IPS-NIHi7 (cell line): ENCODE measurements around the gene OPN5.
"Not testable (repeated sequence)": the region's sequence is repeated elsewhere in the genome, so short reads cannot be mapped to it uniquely, and the experiment has no call there.

Experiments used
- DNase-seq: peaks from one replicate; pipeline ENCODE4 v3.0.0; 2012; ENCODE audit warnings: mixed read lengths; ENCODE audit errors: extremely low spot score

OPN5 gene, protein sequence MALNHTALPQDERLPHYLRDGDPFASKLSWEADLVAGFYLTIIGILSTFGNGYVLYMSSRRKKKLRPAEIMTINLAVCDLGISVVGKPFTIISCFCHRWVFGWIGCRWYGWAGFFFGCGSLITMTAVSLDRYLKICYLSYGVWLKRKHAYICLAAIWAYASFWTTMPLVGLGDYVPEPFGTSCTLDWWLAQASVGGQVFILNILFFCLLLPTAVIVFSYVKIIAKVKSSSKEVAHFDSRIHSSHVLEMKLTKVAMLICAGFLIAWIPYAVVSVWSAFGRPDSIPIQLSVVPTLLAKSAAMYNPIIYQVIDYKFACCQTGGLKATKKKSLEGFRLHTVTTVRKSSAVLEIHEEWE

DNA sequence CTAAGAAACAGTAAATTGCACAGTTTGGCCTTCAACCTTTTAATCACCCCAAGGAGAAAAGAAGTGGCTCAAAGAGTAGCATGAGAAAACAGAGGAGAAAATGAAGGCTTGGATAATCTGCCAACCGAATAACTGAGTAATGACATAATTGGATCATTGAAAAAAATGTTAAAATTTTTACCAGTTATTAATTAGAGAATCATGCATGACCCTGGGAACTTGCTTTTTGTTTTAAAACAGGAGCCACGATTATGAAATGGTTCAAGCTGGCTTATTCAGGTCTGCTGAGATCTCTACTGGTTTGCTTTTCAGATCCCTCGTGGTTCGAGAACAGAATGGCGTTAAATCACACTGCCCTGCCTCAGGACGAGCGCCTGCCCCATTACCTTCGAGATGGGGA is at the start of gene OPN5:
Gene OPN5 (plus strand): TSS at position 301 of the 400 bp plus-strand sequence. CDS start 35 bp downstream, at position 336.
- DNase-seq, result no peak

DNA sequence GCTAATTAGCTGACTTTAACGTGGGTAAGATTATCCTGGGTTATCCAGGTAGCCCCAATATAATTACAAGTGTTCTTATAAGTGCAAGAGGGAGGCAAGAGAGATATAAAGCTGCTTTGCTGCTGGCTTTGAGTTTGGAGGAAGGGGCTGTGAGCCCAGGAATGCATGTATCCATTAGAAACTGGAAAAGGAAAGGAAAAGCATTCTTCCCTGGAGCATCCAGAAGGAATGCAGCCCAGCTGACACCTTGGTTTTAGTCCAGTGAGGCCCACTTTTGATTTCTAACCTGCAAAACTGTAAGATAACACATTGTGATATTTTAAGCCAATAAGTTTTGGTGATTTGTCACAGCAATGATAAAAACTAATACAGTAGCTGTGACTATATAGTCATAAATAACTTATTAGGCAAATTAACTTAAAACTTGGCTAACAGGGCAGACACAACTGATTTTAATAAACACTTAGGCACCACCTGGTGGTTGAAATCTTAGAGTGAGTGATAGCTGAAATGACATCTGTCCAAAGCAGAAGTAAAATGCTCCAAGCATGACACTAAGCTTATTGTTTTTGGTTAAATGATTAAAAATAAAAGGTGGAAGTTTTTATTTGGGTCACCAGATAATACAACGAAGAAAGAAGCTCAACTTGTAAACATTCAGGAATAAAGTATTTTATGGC is 47.8 kb upstream of the OPN5 start:
- no peak for DNase-seq

DNA sequence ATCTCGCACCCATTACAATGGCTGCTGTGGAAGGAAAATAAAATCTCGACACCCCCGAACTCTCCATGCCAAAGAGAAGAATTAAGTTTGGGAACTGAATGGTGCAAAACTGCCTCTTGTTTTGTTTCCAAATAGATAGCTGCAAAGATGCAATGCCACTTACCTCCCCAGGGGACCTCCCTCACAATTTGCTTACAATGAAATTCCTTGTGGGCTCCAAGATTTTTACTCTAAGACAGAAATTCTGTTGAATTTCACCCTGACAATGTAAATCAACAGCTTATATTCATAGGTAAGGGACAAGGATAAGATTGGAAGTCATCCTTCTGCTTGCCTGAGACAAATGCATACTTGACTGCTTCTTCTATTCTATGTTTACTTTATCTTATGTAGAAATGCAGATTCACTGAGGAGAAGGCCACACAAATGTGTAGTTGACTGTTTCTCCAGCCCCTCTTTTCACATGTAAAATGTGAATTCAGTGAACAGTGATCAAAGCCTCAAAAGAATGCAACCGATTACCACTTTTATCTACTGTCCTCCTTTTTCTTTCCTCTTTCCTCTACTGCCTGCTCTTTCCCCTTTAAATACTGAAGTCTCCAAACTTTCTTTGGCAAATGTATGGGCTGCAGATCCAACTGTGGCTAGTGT is 46.9 kb upstream of the OPN5 start:
- no peak for DNase-seq

DNA sequence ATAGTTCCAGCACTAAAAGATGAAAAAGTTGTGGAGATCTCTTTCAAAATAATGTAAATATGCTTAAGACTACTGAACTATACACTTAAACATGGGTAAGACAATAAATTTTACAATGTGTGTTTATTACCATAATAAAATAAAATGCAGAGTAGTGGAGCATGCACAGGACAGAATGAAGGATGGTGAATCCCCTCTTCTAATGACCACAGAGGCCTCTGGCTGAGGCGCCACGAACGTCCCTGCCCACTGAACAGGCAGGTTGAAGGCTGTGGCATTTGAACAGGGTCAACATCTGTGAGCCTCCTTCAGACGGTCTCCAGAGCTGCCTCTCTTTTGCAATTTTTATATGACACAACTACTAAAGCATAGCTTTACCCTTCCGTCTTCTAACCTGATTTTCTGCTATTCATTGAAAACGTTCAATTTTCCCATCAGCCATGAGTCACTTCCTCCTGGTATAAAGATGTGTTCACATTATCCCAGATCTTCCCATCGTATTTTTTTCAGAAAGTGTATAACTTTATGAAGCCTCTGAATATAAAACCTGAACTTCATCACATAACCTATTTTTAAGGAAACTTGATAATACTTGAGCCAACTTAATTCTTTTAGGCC is 45.6 kb upstream of the OPN5 start:
- no peak for DNase-seq

DNA sequence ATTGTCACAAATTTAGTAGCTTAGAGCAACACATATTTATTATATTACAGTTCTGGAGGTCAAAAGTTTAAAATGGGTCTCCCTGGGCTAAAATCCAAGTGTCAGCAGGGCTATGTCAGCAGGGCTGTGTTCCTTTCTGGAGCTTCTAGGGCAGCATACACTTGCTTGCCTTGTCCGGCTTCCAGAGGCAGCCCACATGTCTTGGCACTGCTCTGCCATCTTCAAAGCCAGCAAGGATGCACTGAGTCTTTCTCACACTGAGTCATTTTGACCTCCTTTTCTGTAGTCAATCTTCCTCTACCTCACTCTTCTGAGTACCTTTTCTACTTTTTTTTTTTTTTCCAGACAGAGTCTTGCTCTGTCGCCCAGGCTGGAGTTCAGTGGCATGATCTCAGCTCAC is 44.4 kb upstream of the OPN5 start:
- no peak for DNase-seq

DNA sequence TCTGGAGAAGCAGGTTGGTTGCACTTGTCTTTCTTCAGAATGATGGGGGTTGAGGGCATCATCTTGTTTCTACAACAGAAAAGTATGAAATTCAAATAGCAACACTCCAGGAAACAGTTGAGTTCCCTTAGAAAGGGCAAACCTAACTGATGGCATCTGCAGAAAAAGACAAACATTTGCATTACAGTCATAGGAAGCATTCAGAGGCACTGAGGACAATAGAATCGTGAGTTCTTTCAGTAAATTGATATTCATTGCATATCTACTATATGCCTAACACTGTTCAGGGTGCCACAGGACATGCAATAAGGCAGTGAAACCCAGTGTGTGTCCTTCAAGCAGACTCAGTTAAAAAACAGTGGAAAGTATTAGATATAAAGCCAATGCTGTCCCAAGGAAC is 41.1 kb upstream of the OPN5 start:
- DNase-seq, result no peak

DNA sequence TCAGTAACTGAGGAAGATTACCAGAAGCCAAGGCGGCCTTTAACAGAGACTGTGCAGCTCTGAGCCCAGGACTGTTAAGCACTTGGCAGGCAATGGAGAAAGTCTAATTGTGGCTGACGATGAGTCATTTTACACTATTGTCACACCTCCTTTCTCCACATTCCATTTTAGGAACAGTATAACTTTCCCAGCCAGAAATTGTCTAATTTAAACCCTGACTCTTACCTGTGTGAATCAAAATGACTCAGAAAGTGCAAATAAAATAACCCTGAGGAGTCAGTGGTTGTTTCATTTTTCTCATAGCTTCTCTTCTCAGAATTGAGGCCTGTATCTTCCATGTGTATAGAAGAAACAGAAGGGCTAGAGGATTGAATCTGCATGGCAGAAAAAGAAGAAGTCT is 40.0 kb upstream of the OPN5 start:
- DNase-seq, result no peak

DNA sequence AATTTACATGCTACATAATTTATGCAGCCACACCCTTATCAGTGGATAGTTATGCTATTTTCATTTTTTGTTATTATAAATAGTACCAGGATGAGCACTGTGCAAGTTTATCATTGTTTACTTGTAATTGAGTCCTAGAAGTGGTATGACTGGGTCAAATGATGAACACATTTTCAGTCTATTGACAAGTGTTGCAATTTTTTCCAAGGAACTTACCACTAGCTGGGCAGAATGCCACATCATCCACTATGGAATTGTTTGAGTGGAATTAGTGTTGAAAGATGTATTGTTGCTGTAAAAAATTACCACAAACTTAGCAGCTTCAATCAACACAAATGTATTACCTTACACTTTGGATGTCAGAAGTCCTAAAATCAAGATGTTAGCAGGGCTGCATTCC is 38.1 kb upstream of the OPN5 start:
- DNase-seq, result no peak

DNA sequence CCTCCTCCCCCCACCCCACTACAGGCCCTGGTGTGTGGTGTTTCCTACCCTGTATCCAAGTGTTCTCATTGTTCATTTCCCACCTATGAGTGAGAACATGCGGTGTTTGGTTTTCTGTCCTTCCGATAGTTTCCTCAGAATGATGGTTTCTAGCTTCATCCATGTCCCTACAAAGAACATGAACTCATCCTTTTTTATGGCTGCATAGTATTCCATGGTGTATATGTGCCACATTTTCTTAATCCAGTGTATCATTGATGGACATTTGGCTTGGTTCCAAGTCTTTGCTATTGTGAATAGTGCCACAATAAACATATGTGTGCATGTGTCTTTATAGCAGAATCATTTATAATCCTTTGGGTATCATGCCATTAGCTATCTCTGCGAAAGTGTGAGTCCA is 36.6 kb upstream of the OPN5 start:
- DNase-seq, result not testable (repeated sequence)

DNA sequence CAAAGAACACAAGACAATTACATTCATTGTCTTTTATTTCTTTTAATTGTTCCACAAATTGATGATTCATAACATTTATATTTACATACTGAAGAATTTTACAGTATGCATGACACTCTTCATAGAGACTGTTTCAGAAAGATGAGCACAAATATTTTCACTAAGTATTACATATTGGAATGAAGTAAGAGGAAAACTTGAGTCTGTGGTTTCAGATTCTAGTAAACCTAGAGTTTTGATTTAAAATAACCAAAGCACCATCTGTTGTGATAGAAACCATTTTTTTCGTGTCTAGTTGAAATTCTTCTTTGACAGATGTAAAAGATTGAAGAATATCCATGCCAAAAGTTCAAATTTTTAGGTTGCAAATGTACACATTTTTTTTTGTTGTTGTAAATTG is 32.1 kb upstream of the OPN5 start:
- DNase-seq, result no peak

DNA sequence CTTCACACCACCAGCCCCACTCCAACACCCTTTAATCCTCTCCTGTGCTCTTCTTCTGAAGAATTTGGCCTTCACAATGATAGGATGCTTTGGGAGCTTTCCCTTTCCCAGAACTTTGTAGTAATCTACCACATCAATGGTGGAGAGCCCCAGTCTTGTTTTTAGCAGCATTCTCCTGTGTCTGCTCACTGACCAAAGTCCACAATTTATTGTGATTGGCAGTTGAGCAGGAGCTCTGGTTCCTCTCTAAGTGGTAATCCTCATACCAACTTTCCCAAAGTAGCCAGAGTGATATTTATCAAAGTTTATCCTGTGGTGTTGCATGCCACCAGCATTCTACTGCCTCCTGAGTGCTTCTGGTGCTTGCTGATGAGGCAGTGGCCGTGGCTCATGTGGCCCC is 29.0 kb upstream of the OPN5 start:
- no peak for DNase-seq

DNA sequence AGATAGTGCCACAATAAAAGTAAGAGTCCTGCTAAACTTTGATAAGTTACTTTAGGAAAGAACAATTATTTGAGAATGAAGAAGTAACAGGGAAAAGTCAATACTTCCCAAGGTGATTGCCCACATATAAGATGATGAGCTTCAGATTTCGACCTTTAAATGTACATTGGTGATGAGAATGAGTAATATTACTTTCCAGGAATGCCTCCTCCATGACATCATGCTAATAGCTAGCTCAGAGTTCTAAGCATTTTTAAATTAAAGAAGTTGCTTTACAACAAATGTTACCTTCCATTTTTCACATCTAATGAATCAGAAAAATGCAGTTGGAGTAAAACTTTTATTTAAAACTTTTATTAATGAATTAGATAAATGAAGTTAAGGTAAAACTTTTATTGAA is 22.5 kb upstream of the OPN5 start:
- DNase-seq, result no peak

DNA sequence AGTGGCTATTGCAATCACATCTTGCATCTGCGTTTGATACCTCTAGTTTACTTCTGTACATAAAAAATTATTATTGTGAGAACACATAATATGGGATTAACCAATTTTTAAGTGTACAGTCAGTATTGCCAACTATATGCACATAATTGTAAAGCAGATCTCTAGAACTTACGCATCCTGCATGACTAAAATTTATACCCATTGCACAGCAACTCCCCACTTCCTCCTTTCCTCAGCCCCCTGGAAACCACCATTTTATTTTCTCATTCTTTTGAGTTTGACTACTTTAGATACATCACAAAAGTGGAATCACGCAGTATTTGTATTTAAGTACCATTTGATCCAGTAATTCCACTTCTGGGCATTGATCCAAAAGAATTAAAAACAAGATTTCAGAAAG is 19.3 kb upstream of the OPN5 start:
- no peak for DNase-seq

DNA sequence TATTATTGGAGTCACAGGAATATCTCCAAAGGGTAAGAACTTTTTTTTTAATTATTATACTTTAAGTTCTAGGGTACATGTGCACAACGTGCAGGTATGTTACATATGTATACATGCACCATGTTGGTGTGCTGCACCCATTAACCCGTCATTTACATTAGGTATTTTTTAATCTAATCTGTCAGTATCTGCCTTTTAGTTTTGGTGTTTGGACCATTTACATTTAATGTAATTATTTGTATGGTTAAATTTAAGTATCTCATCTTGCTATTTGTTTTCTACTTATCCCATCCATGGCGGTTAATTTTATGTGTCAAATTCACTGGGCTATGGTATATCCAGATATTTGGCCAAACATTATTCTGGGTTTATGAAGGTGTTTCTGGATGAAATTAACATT is 15.4 kb upstream of the OPN5 start:
- no peak for DNase-seq

DNA sequence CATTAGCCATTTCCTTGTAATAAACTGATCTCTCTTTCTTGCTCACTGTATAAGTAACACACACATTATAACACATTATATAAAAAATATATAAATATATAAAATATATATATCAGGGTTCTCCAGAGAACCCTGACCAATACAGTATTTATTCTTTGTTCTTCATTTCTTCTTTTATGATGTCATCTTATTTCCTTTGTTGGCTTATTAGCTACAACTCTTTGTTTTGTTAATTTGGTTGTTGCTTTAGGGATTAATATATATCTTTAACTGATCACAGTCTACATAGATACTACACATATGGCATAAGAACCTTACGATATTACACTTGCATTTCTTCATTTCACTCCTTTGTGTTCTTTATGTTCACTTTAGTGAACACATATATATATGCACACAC is 14.7 kb upstream of the OPN5 start:
- DNase-seq, result no peak

DNA sequence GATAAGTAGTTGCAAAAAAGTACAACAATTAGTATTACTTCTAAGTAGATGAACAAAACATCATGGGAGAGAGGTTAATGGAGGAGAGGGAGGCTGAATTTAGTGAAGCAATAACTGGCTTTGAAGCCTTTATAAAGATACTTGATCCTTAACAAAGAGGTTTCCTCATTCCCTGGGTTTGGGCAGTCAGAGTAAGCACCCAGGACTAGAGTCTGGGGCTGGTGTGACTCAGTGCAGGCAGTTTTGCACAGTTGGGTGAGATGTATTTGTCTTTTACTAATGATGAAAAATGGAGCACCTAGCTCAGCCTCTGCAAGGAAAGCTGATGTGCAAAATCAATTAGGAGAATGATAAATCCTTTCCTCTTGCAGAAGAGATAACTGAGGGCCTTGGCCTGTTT is 11.8 kb upstream of the OPN5 start:
- DNase-seq, result no peak

DNA sequence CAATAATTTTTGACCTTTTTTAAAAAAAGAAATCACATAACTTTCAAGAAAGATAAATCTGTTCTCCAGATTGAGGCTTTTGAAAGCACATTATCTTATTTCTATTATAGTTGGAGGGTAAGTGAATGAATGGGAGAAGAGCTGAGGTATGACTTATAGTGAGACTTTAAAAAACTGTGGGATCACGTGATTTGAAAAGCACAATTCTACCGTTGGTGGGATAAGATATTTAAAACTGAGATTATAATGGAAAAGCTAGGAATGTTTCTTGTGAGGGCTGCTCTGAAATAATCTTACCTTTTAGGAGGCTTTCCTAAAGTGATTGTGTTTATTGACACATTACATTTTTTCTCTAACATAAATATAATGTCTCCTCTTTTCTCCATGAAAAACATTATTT is 9.5 kb upstream of the OPN5 start:
- DNase-seq, result no peak

DNA sequence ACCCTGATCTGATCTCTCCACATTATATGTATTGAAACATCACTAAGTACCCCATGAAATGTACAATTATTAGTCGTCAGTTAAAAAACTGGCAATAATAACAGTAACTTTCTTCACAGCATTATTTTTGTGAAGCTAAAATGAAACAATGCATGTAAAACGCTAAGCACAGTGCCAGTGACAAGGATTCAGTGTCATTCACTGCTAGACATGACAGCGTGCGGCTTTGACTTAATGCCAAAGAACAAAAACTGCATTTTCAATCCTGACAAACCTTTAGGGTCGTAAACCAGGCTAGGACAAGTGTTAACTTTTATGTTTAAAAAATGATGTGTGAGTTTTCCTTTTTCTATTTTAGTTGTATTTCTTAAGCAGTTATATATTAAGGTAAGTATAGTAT is 8.8 kb upstream of the OPN5 start:
- DNase-seq, result no peak

DNA sequence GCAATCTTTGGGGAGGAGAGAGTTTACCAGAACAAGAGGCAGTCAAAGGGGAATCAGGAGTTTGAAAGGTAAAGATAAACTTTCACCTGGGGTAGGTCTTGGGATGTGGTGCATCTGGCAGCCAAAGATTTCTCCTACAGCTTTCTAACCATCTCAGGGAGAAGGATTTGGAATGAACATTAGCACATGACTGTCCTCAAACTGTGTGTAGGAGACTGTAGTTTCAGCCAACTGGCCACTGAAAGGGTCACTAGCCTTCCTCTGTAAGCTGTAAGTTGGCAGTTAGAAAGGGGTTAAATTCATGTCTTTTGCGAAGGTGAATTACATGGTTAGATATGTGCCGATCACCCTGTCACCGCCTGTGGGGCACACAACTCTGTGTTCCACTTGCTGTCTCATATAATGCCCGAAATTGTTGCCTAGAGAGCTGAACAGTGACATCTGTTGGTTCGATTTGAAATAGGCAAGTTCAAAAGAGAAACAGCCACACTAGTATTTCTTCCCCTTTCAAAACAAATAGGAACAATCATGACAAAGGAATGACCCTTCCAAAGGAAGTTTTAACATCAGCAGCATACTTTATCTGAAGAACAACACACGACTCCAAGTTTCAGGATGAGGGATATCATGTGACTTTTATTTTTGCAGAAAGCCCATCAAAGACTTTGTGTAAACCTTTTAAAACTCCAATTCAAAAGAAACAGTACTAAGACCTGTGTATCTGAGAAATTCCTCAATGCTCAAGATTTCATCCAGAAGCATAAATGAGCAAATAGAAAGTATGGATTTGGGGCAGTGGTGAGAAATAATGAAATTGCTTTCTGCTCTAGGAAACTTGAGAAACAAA is 1.1 kb upstream of the OPN5 start:
- DNase-seq, result peak; percentile 71

DNA sequence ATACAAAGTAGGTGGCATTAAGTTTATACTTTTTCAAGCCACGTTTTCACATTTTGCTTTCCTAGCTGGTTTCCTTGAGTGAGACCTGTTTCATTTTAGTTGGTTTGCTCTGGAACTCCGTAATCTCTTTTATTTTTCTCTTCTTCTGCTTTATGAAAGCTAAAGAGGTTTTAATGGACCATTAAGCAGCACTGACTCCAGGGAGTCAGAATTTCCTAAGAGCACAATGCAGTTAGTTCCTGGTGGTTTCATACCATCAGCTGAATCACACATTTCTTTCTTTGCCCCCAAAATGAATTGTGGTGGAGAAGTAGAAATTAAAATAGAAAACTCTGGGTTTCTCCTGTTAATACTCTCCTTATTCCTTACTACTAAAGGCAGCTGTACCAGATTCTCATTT is 3.4 kb downstream of the OPN5 start:
- no peak for DNase-seq

DNA sequence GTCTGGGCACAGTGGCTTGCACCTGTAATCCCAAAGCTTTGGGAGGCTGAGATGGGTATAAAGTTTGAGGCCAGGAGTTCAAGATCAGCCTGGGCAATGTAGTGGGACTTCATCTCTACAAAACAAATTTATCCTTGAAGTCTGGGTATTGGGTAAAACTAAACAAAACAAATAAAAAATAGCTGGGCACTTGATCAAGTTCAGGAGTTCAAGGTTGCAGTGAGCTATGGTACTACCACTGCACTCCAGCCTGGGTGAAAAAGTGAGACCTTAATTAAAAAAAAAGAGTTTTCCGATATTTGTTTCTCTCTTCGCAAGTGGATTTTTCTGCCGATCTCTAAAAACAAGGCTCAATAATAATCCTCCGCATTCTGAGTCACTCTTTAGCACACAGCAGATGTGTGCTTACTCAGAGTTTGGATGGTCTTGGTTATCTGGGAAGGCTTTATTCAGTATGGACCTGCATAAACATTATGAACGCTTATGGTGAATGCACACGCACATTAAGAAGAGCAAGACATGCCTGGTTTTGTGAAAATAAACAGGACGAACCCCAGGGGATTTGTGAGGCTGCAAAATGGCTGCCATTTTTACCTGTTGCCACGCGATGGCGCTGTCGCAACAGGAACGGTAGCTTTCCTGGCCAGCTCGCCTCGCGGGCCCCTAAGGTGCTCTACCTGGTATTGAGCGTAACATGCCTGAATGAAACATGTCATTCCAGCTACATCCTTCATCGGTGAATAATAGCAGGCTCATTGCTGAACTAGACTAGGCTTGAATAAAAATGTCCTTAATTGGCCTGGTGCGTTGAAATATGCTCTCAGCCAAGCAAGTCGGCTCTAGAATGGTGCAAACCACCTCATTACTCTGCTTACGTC is 6.0 kb downstream of the OPN5 start:
- peak; percentile 80 for DNase-seq
